ENCODE measurements around the gene RARRES2. TPM values are rescaled to one million over a fixed set of nuclear protein-coding genes. Genes with fewer than 3 reads are reported as not detected.

Gene RARRES2
- total RNA-seq, 3 donors from 2014 or later: 82.6 to 202 (median 98.9) TPM

- Histone ChIP-seq H3K36me3 (ENCODE audit: low read depth) (no peaks in the 10 kb centered on the region), H3K9me3 (no peaks in the 10 kb centered on the region), H3K4me3 (no peak overlapping the region), H3K4me1 (ENCODE audit: low read depth) (peaks cover 42% of the 10 kb centered on the region)
- intact Hi-C loops (cut with DNase I, micrococcal nuclease): no loop called here
- TF ChIP-seq CTCF (IDR thresholded peaks at IDR 0.05): no peak
- ATAC-seq: no peak
- no peak for DNase-seq
Observed at GRCh38 chr7:150385302-150385723, 43.9 kb upstream of the RARRES2 start.

- TF ChIP-seq CTCF (IDR thresholded peaks at IDR 0.05): no peak
- DNase-seq: peak in 1 of 3 donors; percentile 37
- Histone ChIP-seq H3K36me3 (ENCODE audit: low read depth) (no peaks in the 10 kb centered on the region), H3K9me3 (no peaks in the 10 kb centered on the region), H3K4me3 (no peak overlapping the region), H3K4me1 (ENCODE audit: low read depth) (peaks cover 48% of the 10 kb centered on the region)
- peak; percentile 1 for ATAC-seq
- intact Hi-C loops (cut with DNase I, micrococcal nuclease): no loop called here
Observed at GRCh38 chr7:150384406-150385301, 43.2 kb upstream of the RARRES2 start.

- Histone ChIP-seq H3K9me3 (no peaks in the 10 kb centered on the region), H3K36me3 (ENCODE audit: low read depth) (no peaks in the 10 kb centered on the region), H3K4me3 (no peak overlapping the region), H3K4me1 (ENCODE audit: low read depth) (peaks cover 44% of the 10 kb centered on the region)
- DNase-seq: peak; percentile 86 to 90 (median 88)
- no peak for TF ChIP-seq CTCF (IDR thresholded peaks at IDR 0.05)
- intact Hi-C loops (cut with DNase I, micrococcal nuclease): no loop called here
- ATAC-seq: peak; percentile 57
Observed at GRCh38 chr7:150383710-150384397, 42.4 kb upstream of the RARRES2 start.

- peak; percentile 1 for ATAC-seq
- H3K4me1 ChIP-seq (ENCODE audit: low read depth): peaks cover 42% of the 10 kb centered on the region
Observed at GRCh38 chr7:150382844-150383225, 41.4 kb upstream of the RARRES2 start.

More at GRCh38 chr7:150382844-150383225, 41.4 kb upstream of the RARRES2 start:
- no peaks in the 10 kb centered on the region for H3K9me3 ChIP-seq
- H3K36me3 ChIP-seq (ENCODE audit: low read depth): no peaks in the 10 kb centered on the region
- intact Hi-C loops (cut with DNase I, micrococcal nuclease): no loop called here
- TF ChIP-seq CTCF (IDR thresholded peaks at IDR 0.05): no peak
- no peak for DNase-seq
- H3K4me3 ChIP-seq: no peak overlapping the region
